Thoracic aorta (tissue), 2 donors: Measurements from ENCODE around the gene UXT. TPM values are rescaled to one million over a fixed set of nuclear protein-coding genes. Genes with fewer than 3 reads are reported as not detected.

Source experiments
- ATAC-seq: fragments of 150-250 bp; one replicate; pipeline ENCODE4 v1.8.0; 2017; ENCODE audit warnings: low read depth; ENCODE audit not compliant: insufficient number of reproducible peaks, low FRiP score
- DNase-seq: peaks from one replicate; pipeline ENCODE4 v3.0.0-alpha.2; 2020; ENCODE audit warnings: low spot score
- H3K27ac ChIP-seq, 2 donors: fragments of 200-600 bp; sonication (generic); 1 replicate in 1 of 2; 2 replicates in 1 of 2; pipeline ENCODE4 v1.5.1; 2016; ENCODE audit warnings: mild to moderate bottlenecking in 2 of 2, moderate library complexity in 2 of 2
- H3K27me3 ChIP-seq: fragments of 200-600 bp; sonication (generic); replicated peaks from 2 replicates; pipeline ENCODE4 v1.6.0; 2016; ENCODE audit warnings: mild to moderate bottlenecking; ENCODE audit not compliant: insufficient read depth
- H3K36me3 ChIP-seq: fragments of 200-600 bp; sonication (generic); one replicate; pipeline ENCODE4 v1.5.1; 2016
- H3K4me1 ChIP-seq, 2 donors: fragments of 200-600 bp; sonication (generic); 1 replicate in 1 of 2; 2 replicates in 1 of 2; pipeline versions ENCODE4 v1.5.1 to v1.6.0; 2016; ENCODE audit warnings: low read depth in 2 of 2, mild to moderate bottlenecking in 1 of 2; ENCODE audit not compliant: control insufficient read depth in 1 of 2
- H3K4me3 ChIP-seq: fragments of 200-600 bp; sonication (generic); 2 replicates; pipeline ENCODE4 v1.5.1; 2016; ENCODE audit warnings: mild to moderate bottlenecking
- H3K9me3 ChIP-seq: fragments of 200-600 bp; sonication (generic); 2 replicates; pipeline ENCODE4 v1.5.1; 2016
- CTCF ChIP-seq: fragments of 200-600 bp; sonication (generic); IDR thresholded peaks from one replicate; pipeline ENCODE4 v1.5.1; 2019; ENCODE audit warnings: antibody characterized with exemption
- total RNA-seq, 2 donors: library from RNA; depleted of rRNA; stranded (reverse); fragments of >200 nt; gene quantifications; one replicate each; pipeline versions ENCODE4 v1.1.0 to v1.2.3, GENCODE V29; 2016

Gene UXT
- total RNA-seq, 2 donors from 2014 or later: 71.8 to 124 TPM

DNA sequence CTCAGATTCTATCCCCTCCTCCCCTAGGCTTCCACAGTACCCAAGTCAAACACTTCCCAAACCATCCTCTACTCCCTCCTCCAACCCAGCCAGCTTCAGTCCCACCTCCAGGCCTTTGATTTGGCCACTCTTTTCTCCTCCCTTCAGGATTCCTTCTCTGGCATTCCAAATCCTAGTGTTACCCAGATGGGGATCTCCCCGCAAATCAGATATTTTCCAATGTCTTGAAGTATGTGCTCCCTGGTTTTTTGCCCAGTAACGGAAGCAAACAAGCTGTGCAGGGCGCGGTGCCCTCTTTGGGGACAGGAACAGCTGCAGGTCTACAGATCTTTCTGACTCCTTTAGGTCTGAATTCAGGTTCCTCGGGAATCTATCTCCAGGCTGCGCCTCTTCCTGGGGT lies 37.1 kb downstream of the UXT start:
- no peaks in the 10 kb centered on the region for H3K27me3 ChIP-seq
- ATAC-seq: no peak
- H3K9me3 ChIP-seq: no peaks in the 10 kb centered on the region
- no peak for DNase-seq
- no peaks in the 10 kb centered on the region for H3K36me3 ChIP-seq
- no peak for TF ChIP-seq CTCF
- no peak overlapping the region for H3K4me3 ChIP-seq
- H3K27ac ChIP-seq: no peak overlapping the region
- no peaks in the 10 kb centered on the region for H3K4me1 ChIP-seq

GRCh38 chrX:47620303-47620685 lies 38.7 kb downstream of the UXT start:
- no peak overlapping the region for H3K27ac ChIP-seq
- ATAC-seq: no peak
- H3K4me1 ChIP-seq: no peaks in the 10 kb centered on the region
- no peaks in the 10 kb centered on the region for H3K9me3 ChIP-seq
- H3K27me3 ChIP-seq: no peaks in the 10 kb centered on the region
- no peaks in the 10 kb centered on the region for H3K36me3 ChIP-seq
- no peak for DNase-seq
- H3K4me3 ChIP-seq: no peak overlapping the region
- no peak for TF ChIP-seq CTCF

GRCh38 chrX:47619486-47620302 lies 39.3 kb downstream of the UXT start, which contains the start of gene SYN1:
Gene SYN1 (minus strand): TSS chrX:47619857. CDS start chrX:47619728, 129 bp downstream.
- no peaks in the 10 kb centered on the region for H3K27me3 ChIP-seq
- H3K36me3 ChIP-seq: no peaks in the 10 kb centered on the region
- no peaks in the 10 kb centered on the region for H3K4me1 ChIP-seq
- TF ChIP-seq CTCF: no peak
- no peak within 1 kb of the TSS for H3K27ac ChIP-seq
- ATAC-seq: no peak
- H3K9me3 ChIP-seq: no peaks in the 10 kb centered on the region
- peak within 1 kb of the TSS; percentile 62 for H3K4me3 ChIP-seq
- DNase-seq: no peak

DNA sequence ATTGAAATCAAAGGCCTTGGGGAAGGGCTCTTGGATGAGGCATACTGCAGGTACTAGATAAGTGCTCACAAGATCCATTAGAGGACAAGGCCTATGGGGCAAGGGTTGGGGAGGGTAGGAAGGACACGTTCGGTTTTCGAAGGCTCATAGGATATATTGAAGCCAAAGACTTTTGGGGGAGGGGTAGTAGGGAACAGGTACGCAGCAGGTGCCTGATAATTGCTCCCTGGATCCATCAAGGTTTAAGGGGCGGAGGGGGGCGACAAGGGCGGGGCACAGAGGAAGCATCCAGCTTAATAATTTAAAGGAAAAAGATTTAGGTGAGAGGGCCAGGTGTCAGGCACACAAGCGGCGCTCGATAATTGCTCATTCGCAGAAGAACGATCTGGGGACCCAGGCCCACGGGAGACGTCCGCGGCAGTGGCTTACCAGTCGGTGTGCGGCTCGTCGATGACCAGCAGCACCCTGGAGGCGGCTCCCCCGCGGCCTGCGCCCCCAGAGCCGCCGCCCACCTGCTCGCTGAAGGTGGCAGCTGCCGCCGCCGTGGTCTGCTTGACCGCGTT lies 40.0 kb downstream of the UXT start:
- ATAC-seq (no peak), DNase-seq (no peak)
- TF ChIP-seq CTCF: no peak
- Histone ChIP-seq H3K27ac (no peak overlapping the region), H3K4me1 (no peaks in the 10 kb centered on the region), H3K4me3 (peak overlapping the region; percentile 62), H3K36me3 (no peaks in the 10 kb centered on the region), H3K9me3 (no peaks in the 10 kb centered on the region), H3K27me3 (no peaks in the 10 kb centered on the region)

DNA sequence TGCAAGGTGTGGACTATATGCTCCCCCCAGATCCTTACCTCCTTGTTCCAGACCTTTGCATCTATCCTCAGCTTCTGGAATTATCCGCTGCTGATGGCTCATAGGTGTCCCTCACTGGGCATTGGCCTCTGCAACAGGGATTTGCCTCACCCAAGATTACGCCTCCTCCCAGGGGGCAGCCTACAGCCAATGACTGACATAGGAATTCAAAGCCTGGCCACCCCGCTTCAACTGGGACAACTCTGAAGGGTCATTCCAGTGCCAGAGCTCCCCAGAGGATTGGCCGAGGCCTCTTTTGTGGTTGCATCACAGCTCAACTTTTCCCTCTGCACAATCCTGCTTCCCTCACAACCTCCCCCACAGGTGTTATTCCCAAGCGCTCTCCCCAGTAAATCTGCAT lies 44.4 kb downstream of the UXT start:
- no peak overlapping the region for H3K4me3 ChIP-seq
- H3K27me3 ChIP-seq: no peaks in the 10 kb centered on the region
- H3K9me3 ChIP-seq: no peaks in the 10 kb centered on the region
- no peak overlapping the region for H3K27ac ChIP-seq
- no peaks in the 10 kb centered on the region for H3K4me1 ChIP-seq
- DNase-seq: no peak
- no peak for ATAC-seq
- H3K36me3 ChIP-seq: no peaks in the 10 kb centered on the region
- TF ChIP-seq CTCF: no peak
